ENCODE data around the gene SMU1. TPM values are rescaled to one million over a fixed set of nuclear protein-coding genes. Genes with fewer than 3 reads are reported as not detected.

The SMU1 gene
- 17.0 to 22.9 TPM (median 17.7 TPM) in 5 replicates for total RNA-seq (2022; extraction: Qiagen RNA extraction)

DNA sequence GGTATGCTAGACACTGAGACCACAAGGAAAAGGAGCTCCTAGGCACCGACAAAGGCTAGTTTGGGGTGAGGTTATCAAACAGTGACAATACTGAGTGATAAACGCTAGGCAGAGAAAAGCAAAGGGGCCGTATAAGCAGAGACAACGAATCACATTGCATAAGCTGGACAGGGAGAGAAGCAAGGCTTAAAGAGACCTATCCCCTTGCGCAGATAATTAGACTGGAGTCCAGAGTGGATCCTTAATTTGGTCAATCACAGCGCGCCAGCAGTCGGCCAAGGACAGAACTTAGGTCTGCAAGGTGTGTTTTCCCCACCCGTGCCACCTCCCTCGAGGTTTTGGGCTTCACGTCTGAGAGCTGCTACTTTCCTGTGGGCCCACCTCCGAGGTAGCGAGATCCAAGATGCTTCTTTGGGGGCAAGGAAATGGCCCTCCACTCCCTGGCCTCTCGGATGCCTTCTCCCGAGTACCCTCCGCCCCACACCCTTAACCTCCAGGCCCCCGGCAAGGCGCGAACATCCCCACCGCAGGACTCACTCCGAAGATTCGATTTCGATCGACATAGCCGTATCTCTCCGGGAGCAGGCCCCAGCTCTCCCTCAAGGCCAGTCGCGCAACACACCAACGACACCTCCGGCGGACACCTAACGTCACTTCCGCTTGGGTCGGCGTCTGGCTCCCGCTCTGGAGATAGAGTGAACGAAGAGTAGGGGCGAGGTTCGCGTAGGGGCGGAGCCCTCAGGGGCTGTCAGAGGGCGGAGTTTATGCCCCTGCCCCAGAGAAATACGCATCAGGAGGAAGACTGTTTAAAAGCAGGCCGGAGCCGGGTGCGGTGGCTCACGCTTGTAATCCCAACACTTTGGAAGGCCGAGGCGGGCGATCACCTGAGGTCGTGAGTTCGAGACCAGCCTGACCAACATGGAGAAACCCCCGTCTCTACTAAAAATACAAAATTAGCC is at the start of gene SMU1:
TSS of gene SMU1 (minus strand) at position 629 of the 959 bp plus-strand sequence. CDS start at position 563, 66 bp downstream.

DNA sequence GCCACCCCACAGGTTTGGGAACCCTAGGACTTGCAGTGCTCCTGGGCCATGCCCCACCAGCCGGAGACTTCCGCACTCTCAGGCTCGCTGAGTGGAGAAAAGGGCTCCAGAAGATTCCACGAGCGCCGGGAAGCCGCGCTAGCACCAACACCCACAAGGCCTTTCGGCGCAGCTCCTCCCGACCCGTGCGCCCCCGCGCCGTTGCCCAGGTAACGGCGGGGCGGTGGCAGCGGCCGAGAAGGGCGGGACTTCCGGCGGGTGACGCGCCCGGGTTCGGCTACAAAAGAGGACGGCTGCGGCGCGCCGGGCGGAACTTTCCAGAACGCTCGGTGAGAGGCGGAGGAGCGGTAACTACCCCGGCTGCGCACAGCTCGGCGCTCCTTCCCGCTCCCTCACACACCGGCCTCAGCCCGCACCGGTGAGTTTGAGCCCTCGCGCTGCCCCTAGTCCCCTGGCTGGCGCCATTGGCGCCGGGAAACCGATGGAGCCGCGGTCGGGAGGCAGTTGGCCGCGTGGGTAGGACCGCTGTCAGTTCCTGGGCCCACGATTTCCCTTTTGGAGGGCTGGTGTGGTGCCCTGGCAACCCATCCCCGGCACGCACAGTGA is 51.4 kb downstream of the SMU1 start, which contains the start of gene DNAJA1:
TSS of gene DNAJA1 (plus strand) at position 308 of the 606 bp plus-strand sequence. CDS start 1,212 bp downstream, outside the sequence.

Other genes with a start within 250 kb of the SMU1 start
- gene APTX, start 75.0 kb downstream of the SMU1 start, total RNA-seq (2022; extraction: Qiagen RNA extraction) = 37.0 to 49.5 TPM (median 38.1 TPM) in 5 replicates
- 198 to 234 TPM (median 219 TPM) in 5 replicates for gene DNAJA1, start 51.4 kb downstream of the SMU1 start, total RNA-seq (2022; extraction: Qiagen RNA extraction)
- 201 to 239 TPM (median 228 TPM) in 5 replicates for gene B4GALT1, start 90.7 kb upstream of the SMU1 start, total RNA-seq (2022; extraction: Qiagen RNA extraction)
- not detected in 5 replicates for gene SPINK4, start 163.5 kb upstream of the SMU1 start, total RNA-seq (2022; extraction: Qiagen RNA extraction)
- 113 to 132 TPM (median 127 TPM) in 5 replicates for gene BAG1, start 188.0 kb upstream of the SMU1 start, total RNA-seq (2022; extraction: Qiagen RNA extraction)
- 66.7 to 80.8 TPM (median 71.7 TPM) in 5 replicates for gene CHMP5, start 188.4 kb upstream of the SMU1 start, total RNA-seq (2022; extraction: Qiagen RNA extraction)
- gene NFX1, start 213.8 kb upstream of the SMU1 start, total RNA-seq (2022; extraction: Qiagen RNA extraction) = 30.1 to 32.4 TPM (median 31.7 TPM) in 5 replicates